Measurements from ENCODE around the gene RACGAP1. TPM values are rescaled to one million over a fixed set of nuclear protein-coding genes. Genes with fewer than 3 reads are reported as not detected.
"Not testable (repeated sequence)": the region's sequence is repeated elsewhere in the genome, so short reads cannot be mapped to it uniquely, and the experiment has no call there.

The RACGAP1 gene
- total RNA-seq, 1 donor from 2014 or later, result 5.6 TPM

GRCh38 chr12:50013361-50014147, 11.7 kb downstream of the RACGAP1 start:
- DNase-seq, result no peak
- no peak for ATAC-seq (ENCODE audit: poor library complexity)
- intact Hi-C loops (cut with DNase I), result no loop called here

- DNase-seq (no peak), ATAC-seq (ENCODE audit: poor library complexity) (no peak)
- intact Hi-C loops (cut with DNase I), result no loop called here
Measured at GRCh38 chr12:50006754-50007442, 18.4 kb downstream of the RACGAP1 start.

GRCh38 chr12:50006280-50006679, 19.0 kb downstream of the RACGAP1 start:
- no peak for DNase-seq
- no peak for ATAC-seq (ENCODE audit: poor library complexity)
- intact Hi-C loops (cut with DNase I), result no loop called here

GRCh38 chr12:50005175-50005574, 20.1 kb downstream of the RACGAP1 start:
- intact Hi-C loops (cut with DNase I), result no loop called here
- ATAC-seq (ENCODE audit: poor library complexity) (no peak), DNase-seq (no peak)

- intact Hi-C loops (cut with DNase I), result no loop called here
- no peak for ATAC-seq (ENCODE audit: poor library complexity)
- no peak for DNase-seq
Measured at GRCh38 chr12:50004696-50005095, 20.6 kb downstream of the RACGAP1 start.

- intact Hi-C loops (cut with DNase I), result no loop called here
- no peak for ATAC-seq (ENCODE audit: poor library complexity)
- DNase-seq, result no peak
Measured at GRCh38 chr12:50003595-50003994, 21.7 kb downstream of the RACGAP1 start.

GRCh38 chr12:49998453-49998852, 26.8 kb downstream of the RACGAP1 start:
- no peak for ATAC-seq (ENCODE audit: poor library complexity)
- intact Hi-C loops (cut with DNase I), result no loop called here

GRCh38 chr12:49990273-49990672, 35.0 kb downstream of the RACGAP1 start:
- no peak for ATAC-seq (ENCODE audit: poor library complexity)
- intact Hi-C loops (cut with DNase I), result no loop called here

More at GRCh38 chr12:49998453-49998852, 26.8 kb downstream of the RACGAP1 start:
- no peak for DNase-seq

GRCh38 chr12:49989400-49989799, 35.9 kb downstream of the RACGAP1 start:
- DNase-seq; ATAC-seq (ENCODE audit: poor library complexity); intact Hi-C loops (cut with DNase I): not testable (repeated sequence)

More at GRCh38 chr12:49990273-49990672, 35.0 kb downstream of the RACGAP1 start:
- DNase-seq, result no peak

- ATAC-seq (ENCODE audit: poor library complexity) (peak; percentile 57), DNase-seq (no peak)
- intact Hi-C loops (cut with DNase I), result no loop called here
Measured at GRCh38 chr12:49987625-49988303, 37.5 kb downstream of the RACGAP1 start.

GRCh38 chr12:49986476-49986875, 38.8 kb downstream of the RACGAP1 start:
- intact Hi-C loops (cut with DNase I); DNase-seq; ATAC-seq (ENCODE audit: poor library complexity): not testable (repeated sequence)

GRCh38 chr12:49985981-49986380, 39.3 kb downstream of the RACGAP1 start:
- DNase-seq (no peak), ATAC-seq (ENCODE audit: poor library complexity) (no peak)
- intact Hi-C loops (cut with DNase I), result no loop called here

GRCh38 chr12:49984476-49985359, 40.6 kb downstream of the RACGAP1 start:
- intact Hi-C loops (cut with DNase I), result no loop called here
- DNase-seq, result no peak
- no peak for ATAC-seq (ENCODE audit: poor library complexity)

- intact Hi-C loops (cut with DNase I), result no loop called here
- peak; percentile 62 for ATAC-seq (ENCODE audit: poor library complexity)
- DNase-seq, result no peak
Measured at GRCh38 chr12:49983892-49984291, 41.4 kb downstream of the RACGAP1 start.

GRCh38 chr12:49982246-49983087, 42.8 kb downstream of the RACGAP1 start:
- no peak for ATAC-seq (ENCODE audit: poor library complexity)
- intact Hi-C loops (cut with DNase I), result no loop called here
- no peak for DNase-seq

- intact Hi-C loops (cut with DNase I), result no loop called here
- ATAC-seq (ENCODE audit: poor library complexity), result no peak
Measured at GRCh38 chr12:49980501-49981349, 44.6 kb downstream of the RACGAP1 start.

GRCh38 chr12:49979791-49980190, 45.5 kb downstream of the RACGAP1 start:
- intact Hi-C loops (cut with DNase I), result loop anchor here (10.0 kb wide), 1 partner anchor 205 kb away; no protein-coding TSS in a partner anchor
- DNase-seq (no peak), ATAC-seq (ENCODE audit: poor library complexity) (no peak)

More at GRCh38 chr12:49980501-49981349, 44.6 kb downstream of the RACGAP1 start:
- DNase-seq, result no peak

Data from Right ventricle myocardium superior (tissue), 1 donor.